NT2/D1 (cell line): ENCODE results near the gene SDC3.

Source experiments
- DNase-seq: peaks from one replicate; pipeline ENCODE4 v3.0.0-alpha.2; 2011; ENCODE audit warnings: low read depth, low spot score
- H3K27me3 ChIP-seq: 2 replicates; pipeline ENCODE4 v1.6.0; 2011; ENCODE audit warnings: mild to moderate bottlenecking; ENCODE audit not compliant: insufficient read length, insufficient read depth
- H3K36me3 ChIP-seq: 2 replicates; pipeline ENCODE4 v1.6.1; 2011; ENCODE audit warnings: mild to moderate bottlenecking, low read length, mixed read lengths; ENCODE audit not compliant: insufficient read depth, insufficient read length
- H3K4me1 ChIP-seq: 2 replicates; pipeline ENCODE4 v1.5.1; 2011; ENCODE audit not compliant: insufficient read depth, insufficient read length
- H3K4me3 ChIP-seq: 2 replicates; pipeline ENCODE4 v1.5.1; 2011; ENCODE audit warnings: low read depth; ENCODE audit not compliant: insufficient read length
- H3K9ac ChIP-seq: 2 replicates; pipeline ENCODE4 v1.6.0; 2011; ENCODE audit warnings: low read depth; ENCODE audit not compliant: insufficient read length
- H3K9me3 ChIP-seq: 2 replicates; pipeline ENCODE4 v1.5.1; 2011; ENCODE audit warnings: mild to moderate bottlenecking, low read length; ENCODE audit not compliant: insufficient read depth
- SUZ12 ChIP-seq: IDR thresholded peaks from 2 replicates; pipeline ENCODE4 v1.6.1; 2011; ENCODE audit not compliant: insufficient read length, insufficient read depth; ENCODE audit errors: extremely low read depth
- YY1 ChIP-seq: IDR thresholded peaks from 2 replicates; pipeline ENCODE4 v1.6.1; 2011; ENCODE audit not compliant: insufficient read length, insufficient read depth
- ZNF274 ChIP-seq: IDR thresholded peaks from 2 replicates; pipeline ENCODE4 v1.6.1; 2011; ENCODE audit warnings: mild to moderate bottlenecking, low read depth, low read length

SDC3 gene

DNA sequence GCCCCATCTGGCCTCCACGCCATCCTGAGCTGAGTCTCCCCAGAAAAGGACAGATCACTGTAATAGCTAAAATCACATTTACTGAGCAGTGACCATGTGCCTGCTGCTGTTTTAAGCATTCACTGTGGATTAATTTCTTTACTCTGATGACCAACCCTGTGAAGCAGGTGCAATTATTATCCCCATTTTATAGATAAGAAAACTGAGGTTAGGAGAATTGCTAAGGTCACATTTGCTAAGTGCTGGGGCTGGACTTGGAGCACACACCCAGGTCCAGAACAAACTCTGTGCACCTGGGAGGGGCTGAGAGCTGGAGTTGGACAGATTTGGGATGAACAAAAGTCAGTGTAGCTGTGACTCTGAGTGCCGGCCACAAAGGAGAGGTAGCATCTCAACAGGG is 58.0 kb downstream of the SDC3 start:
- TF ChIP-seq YY1 (no peak), ZNF274 (no peak), SUZ12 (no peak)
- H3K9me3 ChIP-seq = no peaks in the 10 kb centered on the region
- peaks cover 33% of the 10 kb centered on the region for H3K4me1 ChIP-seq
- no peaks in the 10 kb centered on the region for H3K27me3 ChIP-seq
- no peaks in the 10 kb centered on the region for H3K36me3 ChIP-seq
- no peak overlapping the region for H3K4me3 ChIP-seq
- peak overlapping the region; percentile 23 for H3K9ac ChIP-seq
- DNase-seq = no peak

DNA sequence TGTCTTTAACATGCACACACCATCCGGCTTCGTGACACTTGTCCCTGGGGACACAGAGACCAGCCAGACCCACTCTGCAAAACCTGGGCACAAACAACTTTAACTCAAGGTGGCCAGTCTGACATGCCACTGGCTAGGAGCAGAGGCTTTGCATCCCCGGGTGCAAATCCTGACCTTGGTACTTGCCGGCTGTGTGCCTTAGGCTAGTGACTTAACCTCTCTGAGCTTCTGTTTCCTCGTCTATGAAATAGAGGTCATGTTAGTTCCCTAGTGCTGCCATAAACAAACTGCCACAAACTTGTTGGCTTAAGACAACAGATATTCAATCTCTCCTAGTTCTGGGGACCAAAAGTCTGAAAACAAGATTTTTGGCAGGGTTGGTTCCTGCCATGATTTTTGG is 60.4 kb downstream of the SDC3 start:
- TF ChIP-seq YY1 (no peak), SUZ12 (no peak), ZNF274 (no peak)
- no peak overlapping the region for H3K9ac ChIP-seq
- peaks cover 48% of the 10 kb centered on the region for H3K4me1 ChIP-seq
- H3K27me3 ChIP-seq = no peaks in the 10 kb centered on the region
- H3K36me3 ChIP-seq = no peaks in the 10 kb centered on the region
- H3K9me3 ChIP-seq = no peaks in the 10 kb centered on the region
- no peak overlapping the region for H3K4me3 ChIP-seq
- DNase-seq = no peak

- no peak for DNase-seq
- peaks cover 51% of the 10 kb centered on the region for H3K4me1 ChIP-seq
- H3K4me3 ChIP-seq = no peak overlapping the region
- peak overlapping the region; percentile 54 for H3K9ac ChIP-seq
- no peaks in the 10 kb centered on the region for H3K36me3 ChIP-seq
- H3K27me3 ChIP-seq = peaks cover 3% of the 10 kb centered on the region
- no peaks in the 10 kb centered on the region for H3K9me3 ChIP-seq
- TF ChIP-seq SUZ12 (no peak), YY1 (no peak), ZNF274 (no peak)
Measured at GRCh38 chr1:30847358-30847972, 61.1 kb downstream of the SDC3 start.

DNA sequence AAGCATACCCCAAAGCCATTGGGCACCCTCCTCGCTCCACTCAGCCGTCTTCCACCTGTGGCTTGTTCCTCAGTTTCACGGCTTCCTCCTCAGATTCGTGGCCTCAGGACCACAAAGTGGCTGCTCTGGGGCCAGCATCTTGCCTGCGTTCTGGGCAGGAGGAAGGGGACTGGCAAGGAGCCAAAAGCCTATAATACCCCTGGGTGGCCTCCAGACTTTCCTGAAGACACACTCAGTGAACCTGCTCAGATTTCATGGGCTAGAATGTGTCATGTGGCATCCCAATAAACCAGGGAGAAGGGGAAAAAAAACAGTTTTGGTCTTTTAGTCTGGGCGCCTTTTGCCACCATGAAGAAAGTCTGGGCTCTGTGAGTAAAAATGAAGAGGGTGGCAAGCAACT is 62.0 kb downstream of the SDC3 start:
- Histone ChIP-seq H3K27me3 (peaks cover 3% of the 10 kb centered on the region), H3K4me3 (no peak overlapping the region), H3K36me3 (no peaks in the 10 kb centered on the region), H3K9ac (no peak overlapping the region), H3K4me1 (peaks cover 50% of the 10 kb centered on the region), H3K9me3 (no peaks in the 10 kb centered on the region)
- DNase-seq = no peak
- no peak for TF ChIP-seq ZNF274
- no peak for TF ChIP-seq YY1
- TF ChIP-seq SUZ12 = no peak

DNA sequence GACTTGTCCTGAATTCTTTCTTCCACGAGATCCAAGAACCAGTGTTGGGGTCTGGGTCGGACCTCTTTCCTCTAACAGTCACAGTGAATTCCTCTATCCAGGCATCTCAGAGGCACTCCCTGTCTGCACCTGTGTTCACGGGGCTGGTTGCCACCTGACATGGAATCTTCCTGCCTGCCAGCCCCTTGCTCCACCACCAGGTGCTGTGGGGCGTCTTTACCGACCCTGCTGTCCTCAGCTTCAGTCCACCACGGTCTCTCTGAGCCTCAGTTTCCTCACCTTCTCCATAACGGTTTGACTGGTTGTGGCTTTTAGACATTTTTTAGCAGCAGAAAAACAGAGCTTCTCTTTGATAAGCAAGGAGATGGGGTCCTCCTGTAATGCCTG is 62.7 kb downstream of the SDC3 start:
- no peaks in the 10 kb centered on the region for H3K36me3 ChIP-seq
- no peaks in the 10 kb centered on the region for H3K9me3 ChIP-seq
- no peak for DNase-seq
- H3K9ac ChIP-seq = no peak overlapping the region
- peaks cover 3% of the 10 kb centered on the region for H3K27me3 ChIP-seq
- H3K4me1 ChIP-seq = peaks cover 56% of the 10 kb centered on the region
- no peak overlapping the region for H3K4me3 ChIP-seq
- TF ChIP-seq ZNF274 (no peak), SUZ12 (no peak)

GRCh38 chr1:30845237-30845903 is 63.2 kb downstream of the SDC3 start:
- no peak for DNase-seq
- Histone ChIP-seq H3K36me3 (no peaks in the 10 kb centered on the region), H3K4me3 (no peak overlapping the region), H3K27me3 (peaks cover 3% of the 10 kb centered on the region), H3K9ac (peak overlapping the region; percentile 70), H3K4me1 (peaks cover 61% of the 10 kb centered on the region), H3K9me3 (no peaks in the 10 kb centered on the region)
- no peak for TF ChIP-seq ZNF274
- TF ChIP-seq YY1 = no peak
- no peak for TF ChIP-seq SUZ12

DNA sequence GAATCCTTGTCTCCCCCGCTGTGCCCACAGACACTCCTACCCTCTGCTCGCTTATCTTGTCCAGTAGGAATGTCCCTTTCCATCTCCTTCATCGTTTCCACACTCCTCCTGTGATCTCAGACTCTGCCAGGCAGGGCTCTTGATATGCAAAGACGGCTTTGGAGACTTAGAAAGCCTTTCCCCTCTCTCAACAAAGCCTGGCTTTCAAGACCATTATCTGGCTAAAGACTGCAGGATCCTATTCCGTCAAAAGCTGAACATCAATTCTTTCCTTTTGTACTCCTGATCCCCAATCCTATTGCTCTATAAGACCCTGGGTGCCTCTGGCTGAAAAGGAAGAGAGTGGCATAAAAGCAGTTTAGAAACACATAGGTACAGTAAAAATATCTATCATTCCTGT is 63.9 kb downstream of the SDC3 start:
- Histone ChIP-seq H3K9ac (peak overlapping the region; percentile 70), H3K4me1 (peaks cover 57% of the 10 kb centered on the region), H3K9me3 (no peaks in the 10 kb centered on the region), H3K36me3 (no peaks in the 10 kb centered on the region), H3K4me3 (no peak overlapping the region), H3K27me3 (peaks cover 3% of the 10 kb centered on the region)
- DNase-seq = peak; percentile 97
- TF ChIP-seq ZNF274 = no peak
- no peak for TF ChIP-seq SUZ12
- TF ChIP-seq YY1 = no peak

DNA sequence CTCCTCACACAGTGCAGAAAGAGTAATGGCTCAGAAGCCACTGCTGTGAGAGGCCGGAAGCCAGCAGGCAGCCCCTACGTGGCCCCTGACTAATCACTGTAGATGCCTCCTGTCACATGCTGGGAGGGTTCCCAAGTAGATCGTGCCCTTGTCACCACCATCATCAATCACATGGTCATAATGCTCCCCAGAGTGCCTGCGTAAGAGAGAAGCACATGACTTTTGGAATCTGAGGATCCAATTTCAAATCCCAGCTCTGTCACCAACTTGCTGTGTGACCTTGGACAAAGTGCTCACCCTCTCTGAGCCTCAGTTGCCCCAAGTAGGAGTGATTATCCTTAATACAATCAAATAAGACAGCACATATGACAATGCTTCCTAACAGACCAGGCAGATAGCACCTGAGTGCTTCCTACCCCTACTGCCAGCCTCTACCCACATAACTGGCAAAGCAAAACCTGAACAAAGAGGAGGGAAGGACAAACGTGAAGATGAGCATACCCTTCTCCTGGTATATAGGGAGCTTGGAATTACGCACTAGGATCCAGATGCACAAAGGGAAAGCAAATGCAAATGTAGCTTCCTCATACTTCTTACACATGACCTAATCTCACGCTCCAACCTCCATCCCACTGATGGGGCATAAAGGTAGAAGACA is 65.7 kb downstream of the SDC3 start:
- Histone ChIP-seq H3K36me3 (no peaks in the 10 kb centered on the region), H3K9ac (no peak overlapping the region), H3K4me1 (peaks cover 53% of the 10 kb centered on the region), H3K4me3 (no peak overlapping the region), H3K27me3 (peaks cover 3% of the 10 kb centered on the region), H3K9me3 (no peaks in the 10 kb centered on the region)
- no peak for DNase-seq
- TF ChIP-seq ZNF274 = no peak
- no peak for TF ChIP-seq YY1
